Measurements from ENCODE around the gene DLGAP4.

The DLGAP4 gene

DNA sequence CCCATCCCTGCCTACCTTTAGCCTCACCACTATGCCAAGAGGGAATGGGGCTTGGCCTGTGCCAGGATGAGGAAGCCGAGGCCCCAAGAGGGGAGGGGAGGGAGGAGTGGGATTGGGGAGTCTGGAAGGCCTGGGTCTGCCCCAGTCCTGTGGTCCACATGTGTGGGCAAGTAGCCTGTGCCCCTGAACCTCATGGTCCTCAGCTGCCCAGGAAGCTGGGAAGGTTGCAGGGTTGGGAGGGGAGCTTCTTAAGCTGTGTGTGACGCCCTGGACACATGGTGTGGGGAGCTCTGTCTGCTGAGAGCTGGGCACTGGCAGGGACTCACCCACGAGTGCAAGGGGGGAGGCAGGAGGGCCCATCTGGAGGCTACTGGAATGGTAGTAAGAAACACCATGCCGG lies 31.7 kb downstream of the DLGAP4 start:
- H3K27me3 Mint-ChIP-seq (ENCODE audit: low read depth, poor library complexity) = peaks cover 27% of the 10 kb centered on the region
- H3K9me3 Mint-ChIP-seq = no peaks in the 10 kb centered on the region
- H3K36me3 Mint-ChIP-seq (ENCODE audit: low read depth) = no peaks in the 10 kb centered on the region
- TF ChIP-seq, protein P1, sequence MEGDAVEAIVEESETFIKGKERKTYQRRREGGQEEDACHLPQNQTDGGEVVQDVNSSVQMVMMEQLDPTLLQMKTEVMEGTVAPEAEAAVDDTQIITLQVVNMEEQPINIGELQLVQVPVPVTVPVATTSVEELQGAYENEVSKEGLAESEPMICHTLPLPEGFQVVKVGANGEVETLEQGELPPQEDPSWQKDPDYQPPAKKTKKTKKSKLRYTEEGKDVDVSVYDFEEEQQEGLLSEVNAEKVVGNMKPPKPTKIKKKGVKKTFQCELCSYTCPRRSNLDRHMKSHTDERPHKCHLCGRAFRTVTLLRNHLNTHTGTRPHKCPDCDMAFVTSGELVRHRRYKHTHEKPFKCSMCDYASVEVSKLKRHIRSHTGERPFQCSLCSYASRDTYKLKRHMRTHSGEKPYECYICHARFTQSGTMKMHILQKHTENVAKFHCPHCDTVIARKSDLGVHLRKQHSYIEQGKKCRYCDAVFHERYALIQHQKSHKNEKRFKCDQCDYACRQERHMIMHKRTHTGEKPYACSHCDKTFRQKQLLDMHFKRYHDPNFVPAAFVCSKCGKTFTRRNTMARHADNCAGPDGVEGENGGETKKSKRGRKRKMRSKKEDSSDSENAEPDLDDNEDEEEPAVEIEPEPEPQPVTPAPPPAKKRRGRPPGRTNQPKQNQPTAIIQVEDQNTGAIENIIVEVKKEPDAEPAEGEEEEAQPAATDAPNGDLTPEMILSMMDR (IDR thresholded peaks at IDR 0.05) = no peak
- no peak for DNase-seq
- no peak overlapping the region for H3K4me3 Mint-ChIP-seq
- H3K27ac Mint-ChIP-seq = no peak overlapping the region
- H3K4me1 Mint-ChIP-seq = peaks cover 7% of the 10 kb centered on the region

DNA sequence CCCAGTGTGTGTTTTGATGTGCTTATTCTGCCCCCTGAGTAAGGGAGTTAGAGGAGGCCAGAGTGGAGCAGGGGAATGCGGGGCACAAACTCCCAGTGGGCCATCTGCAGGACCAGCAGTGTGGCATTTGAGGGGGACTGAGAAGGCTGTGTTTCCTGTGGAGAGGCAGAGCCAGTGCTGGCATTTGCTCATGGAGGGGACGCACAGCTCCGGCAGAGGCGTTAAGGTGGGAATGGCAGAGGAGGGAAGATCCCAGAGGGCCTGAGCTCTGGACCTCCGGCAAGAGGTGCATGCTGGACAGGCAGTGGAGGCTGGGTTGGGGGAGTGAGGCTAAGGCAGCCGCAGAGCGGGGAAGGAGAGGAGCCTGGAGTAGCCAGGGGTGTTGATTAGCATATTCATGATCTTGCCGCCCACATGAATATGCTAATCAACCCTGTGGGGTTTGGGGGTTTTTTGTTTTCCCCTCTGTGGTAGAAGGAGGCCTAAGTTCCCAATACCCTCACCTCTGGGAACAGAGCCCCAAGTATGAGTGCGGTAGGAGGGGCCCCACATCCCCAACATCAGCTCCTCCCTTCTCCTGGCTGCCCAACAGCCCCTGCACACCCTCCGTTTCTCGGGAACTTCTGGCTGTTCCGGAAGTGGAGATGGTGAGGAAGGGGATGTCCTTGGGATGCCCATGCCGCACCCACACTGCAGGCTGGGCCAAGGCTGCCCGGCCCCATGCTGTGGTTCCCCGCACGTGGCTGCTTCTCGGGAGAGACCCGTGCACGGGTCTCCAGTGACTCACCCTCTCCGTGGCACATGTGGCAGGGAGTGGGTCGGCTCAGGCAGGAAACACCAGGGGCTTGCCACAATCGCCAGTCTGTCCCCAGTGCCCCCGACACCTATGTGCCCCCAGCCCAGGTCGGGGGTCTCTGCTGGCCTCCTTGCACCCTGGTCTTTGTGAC lies 33.8 kb downstream of the DLGAP4 start:
- Mint-ChIP-seq H3K4me3 (no peak overlapping the region), H3K9me3 (no peaks in the 10 kb centered on the region), H3K27me3 (ENCODE audit: low read depth, poor library complexity) (peaks cover 11% of the 10 kb centered on the region), H3K36me3 (ENCODE audit: low read depth) (no peaks in the 10 kb centered on the region), H3K27ac (no peak overlapping the region), H3K4me1 (no peaks in the 10 kb centered on the region)
- TF ChIP-seq, protein P1 (IDR thresholded peaks at IDR 0.05) = no peak
- DNase-seq = no peak

DNA sequence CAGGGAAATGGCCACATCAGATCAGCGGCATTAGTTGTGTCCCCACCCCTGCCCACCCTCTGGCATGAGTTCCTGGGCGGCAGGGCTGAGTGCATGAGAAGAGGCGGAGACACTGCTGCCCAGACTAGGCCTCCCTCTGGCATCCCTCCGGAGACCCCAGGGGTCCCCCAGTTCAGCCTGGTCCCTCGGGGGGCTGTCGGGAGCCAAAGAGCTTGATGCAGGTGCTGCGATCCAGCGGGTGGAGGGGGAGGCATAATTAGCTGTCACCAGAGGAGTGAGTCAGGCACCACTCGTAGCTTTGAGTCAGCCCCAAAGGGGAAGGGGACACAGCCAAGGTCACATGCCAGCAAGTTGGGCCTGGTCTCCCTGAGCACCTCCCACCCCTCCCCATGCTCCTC lies 34.5 kb downstream of the DLGAP4 start:
- Mint-ChIP-seq H3K36me3 (ENCODE audit: low read depth) (no peaks in the 10 kb centered on the region), H3K4me3 (no peak overlapping the region), H3K27ac (no peak overlapping the region), H3K9me3 (no peaks in the 10 kb centered on the region), H3K27me3 (ENCODE audit: low read depth, poor library complexity) (peaks cover 11% of the 10 kb centered on the region), H3K4me1 (no peaks in the 10 kb centered on the region)
- no peak for DNase-seq
- TF ChIP-seq, protein P1 (IDR thresholded peaks at IDR 0.05) = no peak

DNA sequence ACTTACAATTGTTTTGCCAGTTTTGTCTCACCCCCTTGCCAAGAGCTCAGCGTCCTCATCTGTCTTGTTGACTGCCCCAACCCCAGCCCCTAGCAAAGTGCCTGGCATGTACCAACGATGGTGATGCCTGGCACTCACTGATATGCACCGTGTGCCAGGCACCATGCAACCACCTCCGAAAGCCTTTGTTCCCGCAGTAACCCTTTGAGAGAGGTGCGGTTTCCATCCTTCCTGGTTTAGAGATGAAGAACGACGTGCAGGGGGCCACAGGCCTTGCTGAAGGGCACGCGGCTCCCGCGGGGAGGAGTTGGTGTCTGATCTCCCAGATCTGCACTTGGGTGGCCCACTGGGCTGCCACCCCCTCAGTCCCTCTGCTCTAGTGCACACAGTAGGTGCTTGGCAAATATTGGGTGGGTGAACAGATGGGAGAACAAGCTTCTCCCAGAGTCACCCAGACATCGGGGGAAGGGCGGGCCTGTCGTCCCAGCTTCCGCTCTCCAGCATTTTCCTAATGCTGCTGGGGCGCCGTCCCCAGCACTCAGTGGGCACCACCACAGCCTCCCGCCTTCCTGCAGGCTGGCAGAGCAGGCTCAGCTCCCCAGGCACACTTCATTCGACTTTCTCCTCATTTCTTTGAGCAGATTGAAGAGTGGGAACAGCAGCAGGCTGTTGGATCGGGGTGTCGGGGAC lies 35.3 kb downstream of the DLGAP4 start:
- H3K4me1 Mint-ChIP-seq = no peaks in the 10 kb centered on the region
- peaks cover 6% of the 10 kb centered on the region for H3K27me3 Mint-ChIP-seq (ENCODE audit: low read depth, poor library complexity)
- H3K9me3 Mint-ChIP-seq = no peaks in the 10 kb centered on the region
- no peak overlapping the region for H3K4me3 Mint-ChIP-seq
- DNase-seq = no peak
- H3K36me3 Mint-ChIP-seq (ENCODE audit: low read depth) = no peaks in the 10 kb centered on the region
- TF ChIP-seq, protein P1 (IDR thresholded peaks at IDR 0.05) = no peak
- H3K27ac Mint-ChIP-seq = no peak overlapping the region

DNA sequence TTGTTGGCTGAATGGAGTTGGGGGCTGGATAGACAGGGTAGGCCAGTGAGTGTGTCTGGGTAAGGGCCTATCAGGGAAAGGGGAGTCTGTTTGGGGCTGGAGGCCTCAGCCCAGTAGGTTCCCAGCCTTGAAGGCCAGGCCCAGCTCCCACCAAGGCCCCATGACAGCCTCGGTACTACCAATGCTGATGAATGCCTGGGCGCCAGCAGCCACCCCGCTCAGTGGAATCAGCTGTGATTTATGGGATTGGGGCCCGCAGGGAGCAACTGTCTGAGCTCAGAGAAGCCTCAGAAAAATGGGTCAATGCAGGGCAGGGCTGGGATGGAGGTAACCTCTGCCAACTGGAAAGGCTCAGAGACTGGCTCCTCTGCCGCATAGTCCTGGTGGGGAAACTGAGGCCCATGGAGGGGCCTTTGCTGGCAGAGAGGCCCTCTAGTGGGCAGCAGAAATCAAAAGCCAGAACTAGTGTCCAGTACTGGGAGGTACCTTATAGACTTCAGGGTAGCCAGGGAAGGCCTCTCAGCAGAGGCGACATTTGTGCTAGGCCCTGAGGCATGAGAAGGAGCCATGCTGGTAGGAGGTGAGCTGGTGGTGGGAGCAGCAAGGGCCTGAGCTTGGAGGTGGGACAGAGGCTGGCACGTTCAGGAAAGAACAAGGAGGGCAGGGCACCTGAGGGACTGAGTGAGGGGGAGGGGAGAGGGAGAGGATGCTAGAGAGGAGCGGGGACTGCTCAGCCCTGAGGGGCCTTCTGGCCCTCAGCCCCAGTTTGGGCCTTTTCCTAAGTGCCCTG lies 36.4 kb downstream of the DLGAP4 start:
- H3K9me3 Mint-ChIP-seq = no peaks in the 10 kb centered on the region
- H3K36me3 Mint-ChIP-seq (ENCODE audit: low read depth) = no peaks in the 10 kb centered on the region
- no peak overlapping the region for H3K27ac Mint-ChIP-seq
- H3K4me3 Mint-ChIP-seq = no peak overlapping the region
- TF ChIP-seq, protein P1 (IDR thresholded peaks at IDR 0.05) = no peak
- H3K4me1 Mint-ChIP-seq = no peaks in the 10 kb centered on the region
- H3K27me3 Mint-ChIP-seq (ENCODE audit: low read depth, poor library complexity) = peaks cover 9% of the 10 kb centered on the region
- no peak for DNase-seq
